ENCODE results near the gene PTCH1. TPM values are rescaled to one million over a fixed set of nuclear protein-coding genes. Genes with fewer than 3 reads are reported as not detected.

PTCH1 gene
- total RNA-seq, 1 donor from 2014 or later = 104 TPM

- Mint-ChIP-seq H3K9me3 (ENCODE audit: unreplicated experiment) (peaks cover 5% of the 10 kb centered on the region), H3K27me3 (ENCODE audit: unreplicated experiment) (peaks cover 6% of the 10 kb centered on the region), H3K4me3 (ENCODE audit: unreplicated experiment) (peak overlapping the region; percentile 55), H3K4me1 (ENCODE audit: low read depth, unreplicated experiment) (peaks cover 80% of the 10 kb centered on the region), H3K36me3 (ENCODE audit: unreplicated experiment) (no peaks in the 10 kb centered on the region), H3K27ac (ENCODE audit: unreplicated experiment) (peak overlapping the region; percentile 57)
- TF ChIP-seq, protein P1, sequence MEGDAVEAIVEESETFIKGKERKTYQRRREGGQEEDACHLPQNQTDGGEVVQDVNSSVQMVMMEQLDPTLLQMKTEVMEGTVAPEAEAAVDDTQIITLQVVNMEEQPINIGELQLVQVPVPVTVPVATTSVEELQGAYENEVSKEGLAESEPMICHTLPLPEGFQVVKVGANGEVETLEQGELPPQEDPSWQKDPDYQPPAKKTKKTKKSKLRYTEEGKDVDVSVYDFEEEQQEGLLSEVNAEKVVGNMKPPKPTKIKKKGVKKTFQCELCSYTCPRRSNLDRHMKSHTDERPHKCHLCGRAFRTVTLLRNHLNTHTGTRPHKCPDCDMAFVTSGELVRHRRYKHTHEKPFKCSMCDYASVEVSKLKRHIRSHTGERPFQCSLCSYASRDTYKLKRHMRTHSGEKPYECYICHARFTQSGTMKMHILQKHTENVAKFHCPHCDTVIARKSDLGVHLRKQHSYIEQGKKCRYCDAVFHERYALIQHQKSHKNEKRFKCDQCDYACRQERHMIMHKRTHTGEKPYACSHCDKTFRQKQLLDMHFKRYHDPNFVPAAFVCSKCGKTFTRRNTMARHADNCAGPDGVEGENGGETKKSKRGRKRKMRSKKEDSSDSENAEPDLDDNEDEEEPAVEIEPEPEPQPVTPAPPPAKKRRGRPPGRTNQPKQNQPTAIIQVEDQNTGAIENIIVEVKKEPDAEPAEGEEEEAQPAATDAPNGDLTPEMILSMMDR (IDR thresholded peaks at IDR 0.05; ENCODE audit: partially characterized antibody, unreplicated experiment) = no peak
- DNase-seq = no peak
Observed at GRCh38 chr9:95493402-95493801, 23.4 kb downstream of the PTCH1 start.

DNA sequence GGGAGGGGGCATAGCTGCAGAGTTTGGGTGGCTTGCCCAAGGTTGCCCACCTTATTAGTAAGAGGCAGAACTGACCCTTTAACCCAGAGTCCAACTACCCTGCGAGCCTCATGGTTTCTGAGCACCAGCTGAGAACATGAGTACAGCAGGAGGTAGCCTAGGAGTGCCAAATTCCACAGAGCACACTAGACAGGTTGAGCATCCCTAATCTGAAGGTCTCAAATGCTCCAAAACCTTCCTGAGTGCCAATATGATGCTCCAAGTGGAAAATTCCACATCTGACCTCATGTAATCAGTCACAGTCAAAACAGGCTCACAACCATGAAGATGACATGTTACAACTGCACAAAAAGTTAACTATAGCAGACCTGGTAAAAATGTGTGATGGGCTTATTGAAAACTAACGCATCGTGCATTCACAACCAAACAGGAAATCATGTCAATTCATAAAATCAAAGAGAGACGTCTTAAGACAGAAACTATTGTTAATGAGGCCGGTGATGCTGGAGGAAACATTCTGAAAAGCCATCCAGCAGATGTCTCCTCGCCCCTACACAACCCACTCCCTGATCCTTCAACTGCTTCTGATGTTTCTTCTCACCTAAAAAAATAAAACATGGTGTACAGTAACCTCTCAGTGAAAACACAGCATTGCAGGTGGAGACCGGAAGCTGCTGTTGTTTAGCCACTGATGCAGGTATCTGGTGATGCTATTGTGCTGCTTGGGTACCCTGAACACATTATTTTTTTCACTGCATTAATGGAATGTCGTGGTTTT is 25.0 kb downstream of the PTCH1 start:
- no peak for DNase-seq
- TF ChIP-seq, protein P1 (IDR thresholded peaks at IDR 0.05; ENCODE audit: partially characterized antibody, unreplicated experiment) = no peak
- Mint-ChIP-seq H3K4me1 (ENCODE audit: low read depth, unreplicated experiment) (peaks cover 65% of the 10 kb centered on the region), H3K36me3 (ENCODE audit: unreplicated experiment) (no peaks in the 10 kb centered on the region), H3K9me3 (ENCODE audit: unreplicated experiment) (peaks cover 5% of the 10 kb centered on the region), H3K27ac (ENCODE audit: unreplicated experiment) (peak overlapping the region; percentile 39), H3K4me3 (ENCODE audit: unreplicated experiment) (peak overlapping the region; percentile 31), H3K27me3 (ENCODE audit: unreplicated experiment) (peaks cover 6% of the 10 kb centered on the region)

DNA sequence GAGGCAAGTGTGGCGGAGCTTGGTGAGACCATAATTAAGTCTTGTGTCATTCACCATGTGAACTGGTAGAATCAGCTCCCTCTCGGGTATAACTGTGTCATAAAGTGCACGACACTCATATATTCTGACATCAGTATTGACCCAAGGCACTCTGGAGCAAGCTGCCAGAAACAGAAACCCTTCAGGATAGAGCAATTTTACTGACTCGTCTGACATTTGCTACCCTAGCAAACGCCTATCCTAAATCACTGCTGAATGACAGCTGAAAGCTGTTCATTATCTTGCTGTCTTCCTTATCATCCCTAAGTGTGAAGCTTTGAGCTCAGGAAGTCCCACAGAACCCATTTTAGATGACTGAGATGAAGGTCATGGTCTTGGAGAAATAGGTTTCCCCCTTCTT is 27.8 kb downstream of the PTCH1 start:
- Mint-ChIP-seq H3K27me3 (ENCODE audit: unreplicated experiment) (peaks cover 2% of the 10 kb centered on the region), H3K27ac (ENCODE audit: unreplicated experiment) (peak overlapping the region; percentile 69), H3K4me3 (ENCODE audit: unreplicated experiment) (peak overlapping the region; percentile 32), H3K4me1 (ENCODE audit: low read depth, unreplicated experiment) (peaks cover 41% of the 10 kb centered on the region), H3K36me3 (ENCODE audit: unreplicated experiment) (no peaks in the 10 kb centered on the region), H3K9me3 (ENCODE audit: unreplicated experiment) (peaks cover 2% of the 10 kb centered on the region)
- TF ChIP-seq, protein P1 (IDR thresholded peaks at IDR 0.05; ENCODE audit: partially characterized antibody, unreplicated experiment) = no peak
- DNase-seq = no peak

DNA sequence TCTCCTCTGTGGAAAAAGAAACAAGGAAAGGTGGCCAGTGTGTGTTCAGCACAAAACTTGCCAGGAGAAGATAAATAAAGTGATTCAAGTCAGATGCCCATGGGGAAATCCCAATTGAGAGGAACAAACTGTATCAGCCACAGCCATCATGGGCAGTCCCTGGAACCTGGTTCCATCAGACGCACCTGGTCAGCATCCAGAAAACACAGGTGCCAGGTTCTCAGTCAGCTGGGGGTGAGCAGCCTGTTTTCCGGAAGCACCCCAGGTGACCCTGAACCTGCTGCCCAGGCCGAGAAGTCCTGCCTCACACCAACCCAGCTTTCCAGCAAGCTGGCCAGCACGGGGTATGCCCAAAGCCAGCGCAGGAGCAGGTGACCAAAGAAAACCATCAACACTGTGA is 30.5 kb downstream of the PTCH1 start:
- H3K9me3 Mint-ChIP-seq (ENCODE audit: unreplicated experiment) = peaks cover 2% of the 10 kb centered on the region
- DNase-seq = no peak
- H3K27me3 Mint-ChIP-seq (ENCODE audit: unreplicated experiment) = peaks cover 2% of the 10 kb centered on the region
- no peaks in the 10 kb centered on the region for H3K36me3 Mint-ChIP-seq (ENCODE audit: unreplicated experiment)
- no peak overlapping the region for H3K27ac Mint-ChIP-seq (ENCODE audit: unreplicated experiment)
- H3K4me1 Mint-ChIP-seq (ENCODE audit: low read depth, unreplicated experiment) = peaks cover 23% of the 10 kb centered on the region
- H3K4me3 Mint-ChIP-seq (ENCODE audit: unreplicated experiment) = no peak overlapping the region
- TF ChIP-seq, protein P1 (IDR thresholded peaks at IDR 0.05; ENCODE audit: partially characterized antibody, unreplicated experiment) = no peak

GRCh38 chr9:95484225-95484624 is 32.5 kb downstream of the PTCH1 start:
- Mint-ChIP-seq H3K4me1 (ENCODE audit: low read depth, unreplicated experiment) (peaks cover 23% of the 10 kb centered on the region), H3K9me3 (ENCODE audit: unreplicated experiment) (peaks cover 1% of the 10 kb centered on the region), H3K36me3 (ENCODE audit: unreplicated experiment) (no peaks in the 10 kb centered on the region), H3K4me3 (ENCODE audit: unreplicated experiment) (no peak overlapping the region), H3K27ac (ENCODE audit: unreplicated experiment) (no peak overlapping the region), H3K27me3 (ENCODE audit: unreplicated experiment) (peaks cover 1% of the 10 kb centered on the region)
- TF ChIP-seq, protein P1 (IDR thresholded peaks at IDR 0.05; ENCODE audit: partially characterized antibody, unreplicated experiment) = no peak
- no peak for DNase-seq
